ENCODE measurements around the gene LTF. TPM values are rescaled to one million over a fixed set of nuclear protein-coding genes. Genes with fewer than 3 reads are reported as not detected.
"Not testable (repeated sequence)": the region's sequence is repeated elsewhere in the genome, so short reads cannot be mapped to it uniquely, and the experiment has no call there.

LTF gene
- total RNA-seq, 2 donors from 2014 or later: 0.51 to 1.8 TPM

DNA sequence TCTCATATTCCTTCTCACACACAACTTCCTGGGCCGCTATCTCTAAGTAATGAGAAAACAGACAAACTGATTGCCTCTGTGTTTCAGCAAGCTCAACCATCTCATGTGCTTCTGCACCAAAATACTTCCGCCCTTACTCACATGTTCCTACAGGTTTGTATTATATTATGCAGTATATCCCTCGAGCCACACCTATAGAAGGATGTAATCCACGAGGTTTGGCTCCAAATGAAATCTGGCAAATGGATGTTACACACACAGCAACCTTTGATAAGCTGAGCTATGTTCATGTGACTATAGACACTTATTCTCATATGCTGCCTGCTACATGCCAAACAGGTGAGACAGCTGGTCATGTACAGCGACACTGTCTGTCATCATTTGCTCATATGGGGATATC lies 35.0 kb downstream of the LTF start:
- no peak overlapping the region for H3K4me3 ChIP-seq
- no peaks in the 10 kb centered on the region for H3K9me3 ChIP-seq
- H3K36me3 ChIP-seq: no peaks in the 10 kb centered on the region
- TF ChIP-seq, protein P1, sequence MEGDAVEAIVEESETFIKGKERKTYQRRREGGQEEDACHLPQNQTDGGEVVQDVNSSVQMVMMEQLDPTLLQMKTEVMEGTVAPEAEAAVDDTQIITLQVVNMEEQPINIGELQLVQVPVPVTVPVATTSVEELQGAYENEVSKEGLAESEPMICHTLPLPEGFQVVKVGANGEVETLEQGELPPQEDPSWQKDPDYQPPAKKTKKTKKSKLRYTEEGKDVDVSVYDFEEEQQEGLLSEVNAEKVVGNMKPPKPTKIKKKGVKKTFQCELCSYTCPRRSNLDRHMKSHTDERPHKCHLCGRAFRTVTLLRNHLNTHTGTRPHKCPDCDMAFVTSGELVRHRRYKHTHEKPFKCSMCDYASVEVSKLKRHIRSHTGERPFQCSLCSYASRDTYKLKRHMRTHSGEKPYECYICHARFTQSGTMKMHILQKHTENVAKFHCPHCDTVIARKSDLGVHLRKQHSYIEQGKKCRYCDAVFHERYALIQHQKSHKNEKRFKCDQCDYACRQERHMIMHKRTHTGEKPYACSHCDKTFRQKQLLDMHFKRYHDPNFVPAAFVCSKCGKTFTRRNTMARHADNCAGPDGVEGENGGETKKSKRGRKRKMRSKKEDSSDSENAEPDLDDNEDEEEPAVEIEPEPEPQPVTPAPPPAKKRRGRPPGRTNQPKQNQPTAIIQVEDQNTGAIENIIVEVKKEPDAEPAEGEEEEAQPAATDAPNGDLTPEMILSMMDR (IDR thresholded peaks at IDR 0.05): no peak
- no peaks in the 10 kb centered on the region for H3K27me3 ChIP-seq
- no peak for DNase-seq (ENCODE audit: low spot score)
- peaks cover 0 to 9% of the 10 kb centered on the region in 2 donors for H3K4me1 ChIP-seq
- H3K27ac ChIP-seq: no peak overlapping the region

DNA sequence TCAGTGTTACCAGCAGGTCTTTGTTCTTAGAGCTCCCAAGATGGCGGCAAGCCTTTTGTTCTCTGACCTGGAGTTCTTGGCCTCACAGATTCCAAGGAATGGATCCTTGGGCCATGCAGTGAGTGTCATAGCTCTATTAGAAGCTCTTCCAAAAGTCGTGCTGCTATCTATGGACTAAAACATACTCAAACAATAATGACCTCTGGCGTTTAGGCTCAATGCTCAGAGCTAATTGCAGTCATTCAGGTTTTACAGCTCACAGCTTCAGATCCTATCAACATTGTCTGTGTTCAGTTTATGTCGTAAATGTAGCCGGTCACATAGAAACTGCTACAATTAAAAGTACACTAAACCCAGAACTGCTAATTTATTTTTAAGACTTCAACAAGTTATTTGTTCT lies 35.5 kb downstream of the LTF start:
- TF ChIP-seq, protein P1 (IDR thresholded peaks at IDR 0.05): no peak
- H3K4me1 ChIP-seq: peaks cover 0 to 9% of the 10 kb centered on the region in 2 donors
- H3K27me3 ChIP-seq: no peaks in the 10 kb centered on the region
- no peak overlapping the region for H3K4me3 ChIP-seq
- H3K27ac ChIP-seq: no peak overlapping the region
- H3K36me3 ChIP-seq: no peaks in the 10 kb centered on the region
- DNase-seq (ENCODE audit: low spot score): no peak
- no peaks in the 10 kb centered on the region for H3K9me3 ChIP-seq

DNA sequence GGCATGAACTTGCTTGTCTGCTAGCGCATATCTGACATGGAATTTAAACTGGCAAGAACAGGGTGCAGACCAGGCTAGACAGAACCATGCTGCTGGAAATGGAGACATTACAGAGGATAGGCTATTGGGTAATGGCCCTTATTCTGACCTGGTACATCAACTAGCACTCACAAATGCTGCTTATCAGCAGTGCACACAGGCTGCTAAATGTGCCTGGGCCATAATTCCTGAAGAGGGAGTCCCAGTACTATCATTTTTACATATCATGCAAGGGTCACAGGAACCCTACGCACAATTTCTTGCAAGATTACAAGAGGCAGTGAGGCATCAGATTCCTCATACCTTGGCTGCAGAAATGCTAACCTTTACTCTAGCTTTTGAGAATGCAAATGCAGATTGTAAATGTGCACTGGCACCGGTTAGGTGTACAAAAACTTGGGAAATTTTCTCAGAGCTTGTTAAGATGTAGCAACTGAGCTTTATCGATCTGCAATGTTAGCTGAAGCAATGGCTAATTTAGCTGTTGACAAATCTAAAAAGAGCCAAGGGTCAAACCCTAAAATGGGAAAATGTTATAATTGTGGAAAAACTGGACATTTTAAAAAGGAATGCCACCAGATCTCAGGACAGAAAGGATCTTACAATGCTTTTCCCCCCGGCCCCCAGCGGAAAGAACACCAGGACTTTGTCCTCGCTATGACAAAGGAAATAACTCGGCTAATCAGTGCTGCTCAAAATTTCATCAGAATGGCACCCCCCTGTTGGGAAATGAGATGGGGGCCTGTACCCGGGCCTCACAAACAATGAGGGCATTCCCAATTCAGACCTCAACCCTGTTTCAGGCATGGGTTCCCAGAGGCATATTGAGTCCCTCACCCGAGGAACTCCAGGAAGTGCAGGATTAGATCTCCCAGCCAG lies 36.5 kb downstream of the LTF start:
- H3K27ac ChIP-seq: no peak overlapping the region
- no peaks in the 10 kb centered on the region for H3K27me3 ChIP-seq
- H3K9me3 ChIP-seq: no peaks in the 10 kb centered on the region
- no peaks in the 10 kb centered on the region for H3K36me3 ChIP-seq
- DNase-seq (ENCODE audit: low spot score): no peak
- no peak overlapping the region for H3K4me3 ChIP-seq
- peaks cover 0 to 9% of the 10 kb centered on the region in 2 donors for H3K4me1 ChIP-seq
- TF ChIP-seq, protein P1 (IDR thresholded peaks at IDR 0.05): no peak

DNA sequence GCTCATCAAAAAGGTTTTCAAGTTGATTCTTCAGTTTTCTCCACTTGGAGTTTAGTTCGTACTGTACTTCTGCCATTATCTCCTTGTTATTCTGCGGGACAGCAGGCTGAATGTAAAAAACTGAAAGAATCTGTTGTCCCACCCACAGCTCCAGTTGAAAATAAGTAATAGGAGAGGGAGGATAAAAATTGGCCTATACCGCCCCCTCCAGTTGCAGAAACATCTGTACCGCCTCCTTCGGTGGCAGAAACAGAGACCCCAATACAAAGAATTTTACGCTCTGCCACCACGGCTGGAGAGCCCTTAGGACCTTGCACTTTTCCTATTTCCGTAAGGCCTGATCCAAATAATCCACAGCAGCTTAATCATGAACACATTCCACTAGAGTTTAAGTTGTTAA lies 37.3 kb downstream of the LTF start:
- not testable (repeated sequence) for H3K9me3 ChIP-seq; H3K36me3 ChIP-seq; DNase-seq (ENCODE audit: low spot score); H3K27me3 ChIP-seq; H3K4me1 ChIP-seq; H3K27ac ChIP-seq; H3K4me3 ChIP-seq
- TF ChIP-seq, protein P1 (IDR thresholded peaks at IDR 0.05): peak in 1 of 2 donors; percentile 37

DNA sequence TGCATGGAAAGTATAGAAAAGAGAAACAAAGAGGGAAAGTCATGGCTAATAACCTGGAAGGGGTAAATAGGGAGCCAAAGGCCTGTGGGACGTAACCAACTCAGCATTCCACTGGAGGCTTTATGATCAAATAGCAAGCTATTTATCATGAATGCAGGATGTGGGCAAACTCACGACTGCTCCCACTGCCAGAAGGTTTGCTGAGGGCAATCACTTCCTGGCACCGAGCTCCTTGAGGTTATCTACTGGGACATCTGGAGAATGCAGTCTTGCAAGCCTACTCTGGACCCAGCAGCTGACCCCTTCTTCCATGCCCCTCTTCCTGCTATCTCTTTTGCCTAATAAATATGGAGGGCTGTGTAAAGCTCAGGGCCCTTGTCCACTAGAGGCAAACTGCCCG lies 38.2 kb downstream of the LTF start:
- not testable (repeated sequence) for H3K27me3 ChIP-seq; H3K4me1 ChIP-seq; H3K4me3 ChIP-seq; DNase-seq (ENCODE audit: low spot score); H3K36me3 ChIP-seq; H3K9me3 ChIP-seq; H3K27ac ChIP-seq

DNA sequence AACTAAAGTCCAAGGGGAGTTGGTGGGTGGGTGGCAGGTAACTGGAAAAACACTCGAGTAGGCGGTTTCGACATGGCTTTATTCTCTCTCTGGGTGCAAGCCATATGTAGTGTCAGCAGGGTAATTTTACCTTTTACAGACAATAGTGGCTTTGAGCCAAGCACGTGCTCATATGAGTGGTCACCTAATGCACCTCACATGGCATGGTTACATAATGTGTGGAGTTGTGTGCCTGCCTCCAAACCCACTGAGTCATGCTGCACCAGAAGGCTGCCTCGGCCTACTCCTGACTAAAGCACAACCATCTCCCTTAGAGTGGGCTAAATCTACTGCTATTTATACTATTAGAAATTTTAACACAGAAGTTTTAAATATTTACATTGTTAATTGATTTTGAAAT lies 41.1 kb downstream of the LTF start:
- Histone ChIP-seq H3K36me3 (no peaks in the 10 kb centered on the region), H3K9me3 (no peaks in the 10 kb centered on the region), H3K27me3 (no peaks in the 10 kb centered on the region), H3K4me3 (no peak overlapping the region), H3K4me1 (peaks cover 0 to 9% of the 10 kb centered on the region in 2 donors), H3K27ac (no peak overlapping the region)
- DNase-seq (ENCODE audit: low spot score): no peak
- TF ChIP-seq, protein P1 (IDR thresholded peaks at IDR 0.05): no peak

Data from right atrium auricular region (tissue), 2 donors.